HEK293T (cell line): ENCODE results near the gene MAMDC2.

Experiments
- ARNT ChIP-seq: fragments of 450-650 bp; IDR thresholded peaks from 2 replicates; pipeline ENCODE4 v1.6.1; 2017; ENCODE audit warnings: mild to moderate bottlenecking
- ELF4 ChIP-seq: fragments of 450-650 bp; IDR thresholded peaks from 2 replicates; pipeline ENCODE4 v1.6.1; 2017; ENCODE audit warnings: antibody characterized with exemption
- HDGF ChIP-seq: fragments of 450-650 bp; IDR thresholded peaks from 2 replicates; pipeline ENCODE4 v1.6.1; 2017; ENCODE audit warnings: antibody characterized with exemption, borderline replicate concordance
- L3MBTL2 ChIP-seq: fragments of 450-650 bp; conservative IDR thresholded peaks from 2 replicates; pipeline ENCODE4 v1.6.1; 2016; ENCODE audit warnings: mild to moderate bottlenecking
- NFRKB ChIP-seq: fragments of 450-650 bp; IDR thresholded peaks from 2 replicates; pipeline ENCODE4 v1.6.1; 2016; ENCODE audit warnings: mild to moderate bottlenecking, moderate library complexity
- SUZ12 ChIP-seq: fragments of 450-650 bp; IDR thresholded peaks from 2 replicates; pipeline ENCODE4 v1.6.1; 2016; ENCODE audit warnings: mild to moderate bottlenecking
- TARDBP ChIP-seq: fragments of 450-650 bp; IDR thresholded peaks from 2 replicates; pipeline ENCODE4 v1.6.1; 2016
- ZNF384 ChIP-seq: fragments of 450-650 bp; IDR thresholded peaks from 2 replicates; pipeline ENCODE4 v1.6.1; 2016

DNA sequence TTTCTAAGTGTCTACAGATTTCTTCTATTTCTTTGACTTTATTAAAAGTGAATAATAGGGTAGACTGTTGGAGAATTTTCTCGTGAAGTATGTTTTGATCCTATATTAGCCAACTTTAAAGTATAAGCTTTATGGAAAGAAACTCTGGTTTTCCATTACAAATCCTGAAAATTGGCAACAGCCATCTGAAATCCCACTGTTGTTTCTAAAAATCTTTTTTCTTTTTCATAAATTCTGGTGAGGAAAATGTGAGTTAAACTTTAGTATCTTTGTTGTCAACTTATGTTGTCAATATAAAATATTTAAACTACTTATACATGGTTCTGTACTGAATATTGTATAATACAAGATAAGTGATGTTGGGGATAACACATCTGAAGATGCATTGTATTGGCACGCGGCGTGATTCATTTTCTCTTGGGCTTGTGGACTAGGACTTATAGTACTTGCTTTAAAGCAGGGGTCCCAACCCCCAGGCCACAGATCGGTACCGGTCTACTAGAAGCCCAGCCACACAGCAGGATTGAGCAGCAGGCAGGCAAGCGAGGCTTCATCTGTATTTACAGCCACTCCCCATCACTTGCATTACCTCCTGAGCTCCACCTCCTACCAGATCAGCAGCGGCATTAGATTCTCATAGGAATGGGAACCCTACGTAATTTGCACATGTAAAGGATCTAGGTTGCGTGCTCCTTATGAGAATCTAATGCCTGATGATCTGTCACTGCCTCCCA lies 12.7 kb downstream of the MAMDC2 start:
- no peak for TF ChIP-seq NFRKB
- no peak for TF ChIP-seq ARNT
- no peak for TF ChIP-seq ZNF384
- TF ChIP-seq HDGF, result no peak
- TF ChIP-seq ELF4, result no peak
- no peak for TF ChIP-seq SUZ12
- no peak for TF ChIP-seq L3MBTL2
- TF ChIP-seq TARDBP, result no peak
